ENCODE measurements around the gene ABCG1. TPM values are rescaled to one million over a fixed set of nuclear protein-coding genes. Genes with fewer than 3 reads are reported as not detected.

Gene ABCG1
- total and polyA plus RNA-seq, 3 experiments from 2014 or later = 3.7 to 15.7 (median 3.8) TPM

DNA sequence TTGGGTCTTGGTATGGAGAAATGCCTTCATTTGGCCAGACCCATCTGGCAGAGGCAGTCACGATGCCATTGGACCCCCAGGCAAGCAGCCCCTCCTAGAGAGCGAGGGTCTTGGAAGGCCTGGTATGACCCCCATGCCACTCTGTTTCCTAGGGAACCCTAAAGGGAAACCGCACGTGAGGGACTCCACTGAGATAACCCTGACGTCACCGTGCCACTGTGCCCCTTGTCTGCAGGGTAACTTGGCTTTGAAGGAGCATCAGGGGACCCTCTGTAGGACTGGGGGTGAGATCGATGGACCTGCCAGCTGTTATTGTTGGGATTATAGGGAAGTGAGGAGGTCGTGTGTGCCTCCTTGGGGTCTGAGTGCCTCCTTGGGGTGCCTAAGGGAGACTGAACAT is 34.5 kb downstream of the ABCG1 start:
- no peaks in the 10 kb centered on the region for H3K27me3 ChIP-seq (ENCODE audit: insufficient read depth, low read length, poor library complexity, severe bottlenecking)
- H3K9me3 ChIP-seq (ENCODE audit: low read length) = no peaks in the 10 kb centered on the region
- H3K27ac ChIP-seq (ENCODE audit: low read depth, low read length) = no peak overlapping the region
- DNase-seq = no peak
- no peaks in the 10 kb centered on the region for H3K9me3 Mint-ChIP-seq
- H3K36me3 Mint-ChIP-seq = peaks cover 0 to 1% (median 0%) of the 10 kb centered on the region in 3 donors
- CTCF ChIA-PET = interaction anchor here (0.9 to 2.6 kb wide), 5 partner anchors 12 to 108 kb away, joined by 3 to 15 read pairs (median 3); no protein-coding TSS in a partner anchor
- no peak overlapping the region for H3K4me3 ChIP-seq (ENCODE audit: low read length)
- H3K27ac Mint-ChIP-seq = peak overlapping the region in 6 of 8 donors; percentile 0 to 86 (median 57)
- POLR2A ChIA-PET = no interaction called here
- H3K4me3 Mint-ChIP-seq = no peak overlapping the region
- no peaks in the 10 kb centered on the region for H3K36me3 ChIP-seq (ENCODE audit: insufficient read depth, low read length)
- H3K27me3 Mint-ChIP-seq = peaks cover 0 to 2% of the 10 kb centered on the region in 2 donors
- peaks cover 4% of the 10 kb centered on the region for H3K4me1 ChIP-seq (ENCODE audit: insufficient read depth, low read length)
- H3K4me1 Mint-ChIP-seq = peaks cover 27 to 45% (median 44%) of the 10 kb centered on the region in 3 donors

DNA sequence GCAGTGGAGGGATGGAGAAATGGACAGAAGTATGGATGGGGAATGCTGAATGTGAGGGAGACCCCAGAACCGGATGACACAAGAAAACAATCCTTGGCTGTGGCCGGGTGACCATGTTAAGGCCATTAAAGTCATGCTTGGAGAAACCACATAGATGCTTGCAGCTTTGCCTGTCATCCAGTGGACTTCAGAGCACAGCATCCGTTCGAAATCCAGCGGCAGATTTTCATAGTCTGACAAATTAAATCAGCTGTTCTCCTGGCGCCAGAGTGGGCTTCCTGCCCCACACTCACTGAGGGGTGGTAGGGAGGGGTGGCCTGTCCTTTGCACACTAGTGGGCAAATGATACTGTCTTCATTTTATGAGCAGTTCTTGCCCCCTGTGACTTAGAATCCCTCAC is 35.1 kb downstream of the ABCG1 start:
- no peaks in the 10 kb centered on the region for H3K9me3 ChIP-seq (ENCODE audit: low read length)
- Mint-ChIP-seq H3K36me3 (peaks cover 0 to 1% (median 0%) of the 10 kb centered on the region in 3 donors), H3K27ac (peak overlapping the region in 3 of 8 donors; percentile 55 to 86 (median 62)), H3K4me1 (peaks cover 30 to 50% (median 43%) of the 10 kb centered on the region in 3 donors), H3K4me3 (no peak overlapping the region), H3K27me3 (peaks cover 0 to 2% of the 10 kb centered on the region in 2 donors), H3K9me3 (no peaks in the 10 kb centered on the region)
- DNase-seq = no peak
- H3K27me3 ChIP-seq (ENCODE audit: insufficient read depth, low read length, poor library complexity, severe bottlenecking) = no peaks in the 10 kb centered on the region
- POLR2A ChIA-PET = no interaction called here
- CTCF ChIA-PET = interaction anchor here (1.3 to 2.6 kb wide), 2 partner anchors 21 to 90 kb away, joined by 3 to 8 read pairs; no protein-coding TSS in a partner anchor
- H3K27ac ChIP-seq (ENCODE audit: low read depth, low read length) = no peak overlapping the region
- H3K36me3 ChIP-seq (ENCODE audit: insufficient read depth, low read length) = no peaks in the 10 kb centered on the region
- H3K4me1 ChIP-seq (ENCODE audit: insufficient read depth, low read length) = peaks cover 5% of the 10 kb centered on the region
- H3K4me3 ChIP-seq (ENCODE audit: low read length) = no peak overlapping the region

DNA sequence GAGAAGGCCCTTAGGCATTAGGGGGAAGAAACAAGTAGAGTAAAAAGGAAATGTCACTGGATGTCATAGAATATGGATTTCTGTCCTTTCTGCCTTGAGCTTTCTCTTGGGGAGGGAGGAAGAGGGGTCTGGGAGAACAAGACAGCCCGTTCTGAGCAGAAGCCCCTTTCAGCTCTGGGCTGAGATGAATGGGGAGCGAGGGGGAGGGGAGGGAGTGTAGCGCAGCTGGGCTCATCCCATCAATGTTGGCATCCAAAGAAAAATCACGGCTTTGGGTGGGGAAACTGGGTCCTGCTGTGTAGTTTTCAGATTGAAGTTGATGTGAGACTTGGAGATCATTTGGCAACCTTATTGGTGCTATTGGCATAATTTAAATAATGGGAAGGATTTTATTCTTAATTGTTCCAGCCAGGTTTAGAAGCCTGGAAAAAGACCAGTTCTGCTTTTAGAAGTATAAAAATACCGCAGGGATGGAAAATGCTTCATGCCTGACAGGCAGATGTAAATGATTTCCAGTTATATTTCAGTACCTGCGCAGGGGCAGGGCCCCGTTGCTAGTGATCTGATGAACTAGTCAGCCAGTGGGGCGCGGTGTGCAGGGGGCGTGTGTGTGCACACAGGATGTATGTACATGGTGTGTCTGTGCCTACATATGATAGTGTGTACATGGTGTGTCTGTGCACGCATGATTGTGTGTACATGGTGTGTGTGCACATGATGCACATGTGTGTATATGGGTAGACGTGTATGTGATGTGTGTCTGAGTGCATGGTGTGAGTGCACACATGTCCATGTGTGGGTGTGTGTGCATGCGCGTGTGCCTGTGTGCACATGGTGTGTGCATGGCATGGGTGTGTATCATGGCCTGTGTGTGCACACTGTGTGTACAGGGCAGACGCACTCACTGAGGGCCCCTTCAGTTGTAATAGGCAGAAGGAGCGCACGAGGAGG is 36.0 kb downstream of the ABCG1 start:
- no peak for DNase-seq
- H3K9me3 Mint-ChIP-seq = no peaks in the 10 kb centered on the region
- Histone ChIP-seq H3K36me3 (ENCODE audit: insufficient read depth, low read length) (no peaks in the 10 kb centered on the region), H3K9me3 (ENCODE audit: low read length) (no peaks in the 10 kb centered on the region), H3K4me3 (ENCODE audit: low read length) (no peak overlapping the region), H3K27me3 (ENCODE audit: insufficient read depth, low read length, poor library complexity, severe bottlenecking) (no peaks in the 10 kb centered on the region), H3K4me1 (ENCODE audit: insufficient read depth, low read length) (peaks cover 5% of the 10 kb centered on the region), H3K27ac (ENCODE audit: low read depth, low read length) (no peak overlapping the region)
- peaks cover 0 to 2% of the 10 kb centered on the region in 2 donors for H3K27me3 Mint-ChIP-seq
- H3K36me3 Mint-ChIP-seq = no peaks in the 10 kb centered on the region
- H3K27ac Mint-ChIP-seq = peak overlapping the region in 5 of 8 donors; percentile 38 to 78 (median 61)
- peaks cover 26 to 47% (median 38%) of the 10 kb centered on the region in 3 donors for H3K4me1 Mint-ChIP-seq
- POLR2A ChIA-PET = no interaction called here
- CTCF ChIA-PET = interaction anchor here (2.6 kb wide), 1 partner anchor 90 kb away, joined by 8 read pairs; no protein-coding TSS in a partner anchor
- no peak overlapping the region for H3K4me3 Mint-ChIP-seq

DNA sequence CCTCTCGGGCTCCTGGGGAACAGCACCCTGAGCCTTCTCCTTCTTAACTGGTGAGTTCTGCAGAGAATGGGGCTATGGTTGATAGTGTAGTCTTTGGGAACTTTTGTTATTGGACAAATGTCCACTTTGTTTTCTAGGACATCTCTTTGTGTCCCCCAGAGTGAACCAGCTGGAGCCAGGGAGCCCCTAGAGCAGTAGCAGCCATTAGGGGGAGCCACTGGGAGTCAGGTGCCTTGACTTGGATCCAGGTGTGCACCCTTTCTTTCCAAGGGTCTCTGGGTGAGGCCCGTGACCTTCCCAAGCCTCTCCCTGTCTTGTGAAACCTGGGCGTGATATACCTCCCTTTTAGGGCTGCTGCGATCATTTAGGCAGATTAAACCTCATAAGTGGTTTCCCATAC is 36.9 kb downstream of the ABCG1 start:
- Histone ChIP-seq H3K4me3 (ENCODE audit: low read length) (no peak overlapping the region), H3K36me3 (ENCODE audit: insufficient read depth, low read length) (no peaks in the 10 kb centered on the region), H3K27ac (ENCODE audit: low read depth, low read length) (no peak overlapping the region), H3K27me3 (ENCODE audit: insufficient read depth, low read length, poor library complexity, severe bottlenecking) (no peaks in the 10 kb centered on the region), H3K4me1 (ENCODE audit: insufficient read depth, low read length) (peaks cover 5% of the 10 kb centered on the region), H3K9me3 (ENCODE audit: low read length) (no peaks in the 10 kb centered on the region)
- Mint-ChIP-seq H3K27me3 (peaks cover 0 to 2% of the 10 kb centered on the region in 2 donors), H3K9me3 (no peaks in the 10 kb centered on the region), H3K4me3 (no peak overlapping the region), H3K36me3 (no peaks in the 10 kb centered on the region), H3K4me1 (peaks cover 26 to 47% (median 35%) of the 10 kb centered on the region in 3 donors), H3K27ac (peak overlapping the region in 5 of 8 donors; percentile 11 to 82 (median 30))
- POLR2A ChIA-PET = no interaction called here
- DNase-seq = no peak
- CTCF ChIA-PET = interaction anchor here (1.6 kb wide), 1 partner anchor 110 kb away, joined by 13 read pairs; no protein-coding TSS in a partner anchor

DNA sequence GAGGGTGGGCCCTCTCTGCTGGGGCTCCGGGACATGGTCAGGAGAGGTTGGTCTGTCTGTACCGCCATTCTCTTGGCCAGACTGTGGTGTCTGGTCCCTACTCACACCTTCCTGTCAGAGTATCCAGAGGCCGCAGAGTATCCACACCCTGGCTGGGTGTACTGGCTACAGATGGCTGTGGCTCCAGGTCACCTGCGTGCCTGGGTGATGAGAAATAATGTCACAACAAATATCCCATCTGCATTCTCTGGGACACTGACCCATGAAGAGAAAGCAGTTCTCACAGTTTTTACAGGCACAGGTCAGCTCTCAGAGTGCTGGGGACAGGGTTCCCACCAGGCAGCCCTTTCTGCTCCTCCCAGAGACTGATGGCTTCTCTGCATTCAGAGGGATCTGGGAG is 37.4 kb downstream of the ABCG1 start:
- H3K36me3 Mint-ChIP-seq = no peaks in the 10 kb centered on the region
- Histone ChIP-seq H3K27ac (ENCODE audit: low read depth, low read length) (no peak overlapping the region), H3K4me3 (ENCODE audit: low read length) (no peak overlapping the region), H3K36me3 (ENCODE audit: insufficient read depth, low read length) (no peaks in the 10 kb centered on the region), H3K27me3 (ENCODE audit: insufficient read depth, low read length, poor library complexity, severe bottlenecking) (no peaks in the 10 kb centered on the region), H3K9me3 (ENCODE audit: low read length) (no peaks in the 10 kb centered on the region), H3K4me1 (ENCODE audit: insufficient read depth, low read length) (peaks cover 5% of the 10 kb centered on the region)
- ChIA-PET POLR2A (no interaction called here), CTCF (interaction anchor here (1.1 to 1.6 kb wide), 4 partner anchors 15 to 111 kb away, joined by 3 to 13 read pairs (median 3); no protein-coding TSS in a partner anchor)
- no peaks in the 10 kb centered on the region for H3K9me3 Mint-ChIP-seq
- no peak for DNase-seq
- H3K27ac Mint-ChIP-seq = no peak overlapping the region
- no peak overlapping the region for H3K4me3 Mint-ChIP-seq
- H3K4me1 Mint-ChIP-seq = peaks cover 25 to 42% (median 30%) of the 10 kb centered on the region in 3 donors
- H3K27me3 Mint-ChIP-seq = no peaks in the 10 kb centered on the region

DNA sequence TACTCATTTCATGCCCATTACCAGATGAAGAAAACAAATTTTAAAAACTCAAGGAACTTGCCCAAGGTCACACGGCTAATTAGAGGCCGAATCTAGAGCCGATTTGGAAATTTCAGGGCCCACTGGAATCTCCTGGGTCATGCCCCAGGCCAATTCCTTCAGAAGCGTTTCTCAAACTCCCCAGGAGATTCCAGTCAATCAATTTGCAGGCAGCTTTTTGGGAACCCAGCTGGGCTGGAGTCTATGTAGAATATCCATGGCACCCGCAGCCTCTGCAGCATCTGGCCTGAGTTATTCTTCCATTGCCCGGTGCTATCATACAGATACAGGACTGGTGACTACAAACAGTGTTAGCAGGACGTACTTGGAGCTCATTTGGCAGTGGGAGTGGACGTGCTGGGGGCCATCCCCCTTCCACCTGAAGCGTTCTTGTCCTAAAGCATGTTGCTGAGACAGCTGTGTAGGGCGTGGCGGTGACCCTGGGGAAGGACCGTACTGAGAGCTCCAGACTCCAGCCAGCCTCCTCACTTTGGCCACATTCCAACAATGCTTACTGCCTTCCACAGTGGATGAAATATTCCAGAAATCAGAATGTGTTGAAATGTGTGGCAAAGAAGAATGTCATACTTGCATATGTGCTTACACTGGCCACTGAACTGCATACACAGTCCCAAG is 38.3 kb downstream of the ABCG1 start:
- peak overlapping the region in 1 of 8 donors; percentile 12 for H3K27ac Mint-ChIP-seq
- ChIA-PET CTCF (interaction anchor here (1.1 to 1.6 kb wide), 4 partner anchors 16 to 112 kb away, joined by 3 to 13 read pairs (median 3); no protein-coding TSS in a partner anchor), POLR2A (no interaction called here)
- Histone ChIP-seq H3K4me1 (ENCODE audit: insufficient read depth, low read length) (peaks cover 5% of the 10 kb centered on the region), H3K27ac (ENCODE audit: low read depth, low read length) (no peak overlapping the region), H3K27me3 (ENCODE audit: insufficient read depth, low read length, poor library complexity, severe bottlenecking) (no peaks in the 10 kb centered on the region), H3K9me3 (ENCODE audit: low read length) (no peaks in the 10 kb centered on the region), H3K36me3 (ENCODE audit: insufficient read depth, low read length) (no peaks in the 10 kb centered on the region), H3K4me3 (ENCODE audit: low read length) (no peak overlapping the region)
- H3K4me3 Mint-ChIP-seq = no peak overlapping the region
- no peak for DNase-seq
- no peaks in the 10 kb centered on the region for H3K9me3 Mint-ChIP-seq
- peaks cover 0 to 7% (median 0%) of the 10 kb centered on the region in 3 donors for H3K36me3 Mint-ChIP-seq
- no peaks in the 10 kb centered on the region for H3K27me3 Mint-ChIP-seq
- peaks cover 25 to 37% (median 30%) of the 10 kb centered on the region in 3 donors for H3K4me1 Mint-ChIP-seq

DNA sequence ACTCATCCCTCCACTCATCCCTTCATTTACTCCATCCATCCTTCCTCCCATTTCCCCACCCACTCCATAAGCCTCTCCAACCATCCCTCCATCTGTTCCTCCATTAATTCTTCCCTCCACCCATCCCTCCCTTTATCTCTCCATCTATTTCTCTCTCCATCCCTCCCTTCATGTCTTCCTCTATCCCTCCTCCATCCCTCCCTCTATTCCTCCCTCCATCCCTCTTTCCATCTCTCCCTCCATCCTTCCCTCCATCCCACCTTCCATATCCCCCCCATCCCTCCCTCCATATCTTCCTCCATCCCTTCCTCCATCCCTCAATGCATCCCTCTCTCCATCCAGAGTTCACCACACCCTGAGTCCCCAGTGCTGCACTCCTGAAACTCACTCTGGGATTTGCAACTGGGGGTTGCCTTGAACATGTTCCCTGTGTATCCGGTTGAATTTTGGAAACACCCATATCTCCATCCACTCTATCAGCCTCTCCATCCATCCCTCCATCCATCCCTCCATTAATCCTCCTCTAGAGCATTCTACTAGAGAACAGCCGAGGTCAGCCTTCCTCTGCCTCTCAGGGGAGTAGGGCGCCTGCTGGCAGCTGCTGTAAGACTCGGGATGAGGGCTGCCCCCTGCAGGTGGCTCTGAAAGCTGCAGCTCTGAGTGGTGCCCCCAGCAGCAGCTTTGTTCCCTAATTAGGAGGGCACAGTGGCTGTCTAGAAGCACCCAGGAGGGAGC is 39.4 kb downstream of the ABCG1 start:
- H3K27me3 Mint-ChIP-seq = no peaks in the 10 kb centered on the region
- no peaks in the 10 kb centered on the region for H3K27me3 ChIP-seq (ENCODE audit: insufficient read depth, low read length, poor library complexity, severe bottlenecking)
- H3K9me3 ChIP-seq (ENCODE audit: low read length) = no peaks in the 10 kb centered on the region
- no peaks in the 10 kb centered on the region for H3K36me3 ChIP-seq (ENCODE audit: insufficient read depth, low read length)
- H3K4me1 Mint-ChIP-seq = peaks cover 23 to 37% (median 30%) of the 10 kb centered on the region in 3 donors
- H3K27ac ChIP-seq (ENCODE audit: low read depth, low read length) = no peak overlapping the region
- H3K4me3 Mint-ChIP-seq = no peak overlapping the region
- no peaks in the 10 kb centered on the region for H3K9me3 Mint-ChIP-seq
- peak overlapping the region in 4 of 8 donors; percentile 8 to 77 (median 59) for H3K27ac Mint-ChIP-seq
- H3K36me3 Mint-ChIP-seq = peaks cover 0 to 7% (median 0%) of the 10 kb centered on the region in 3 donors
- ChIA-PET CTCF (interaction anchor here (0.8 to 6.4 kb wide), 37 partner anchors 8 to 194 kb away, joined by 3 to 106 read pairs (median 6); no protein-coding TSS in a partner anchor), POLR2A (interaction anchor here (0.6 kb wide), 1 partner anchor 25 kb away, joined by 3 read pairs; no protein-coding TSS in a partner anchor)
- H3K4me1 ChIP-seq (ENCODE audit: insufficient read depth, low read length) = peaks cover 5% of the 10 kb centered on the region
- peak; percentile 69 to 85 (median 77) for DNase-seq
- H3K4me3 ChIP-seq (ENCODE audit: low read length) = no peak overlapping the region
